GM12878 (cell line): ENCODE results near the gene GABRR3.

ENCODE experiments used
- POLR2A ChIP-seq: IDR thresholded peaks from 2 replicates; pipeline ENCODE4 v1.6.1; 2011; ENCODE audit warnings: low read depth, mild to moderate bottlenecking, low read length
- POLR2AphosphoS2 ChIP-seq: IDR thresholded peaks from 2 replicates; pipeline ENCODE4 v1.6.1; 2011; ENCODE audit warnings: low read depth, mild to moderate bottlenecking, low read length, improper control_type of control experiment, moderate library complexity
- TAF1 ChIP-seq: IDR thresholded peaks from 2 replicates; pipeline ENCODE4 v1.6.1; 2011; ENCODE audit warnings: mild to moderate bottlenecking, low read depth, low read length, borderline replicate concordance
- TF ChIP-seq, protein P1 (sequence below), 3 experiments: IDR thresholded peaks in 2 of 3; conservative IDR thresholded peaks in 1 of 3; 2 replicates each; pipeline ENCODE4 v1.5.1; 2011; ENCODE audit warnings: low read depth in 3 of 3, low read length in 3 of 3, mild to moderate bottlenecking in 3 of 3, control low read depth in 2 of 3, moderate library complexity in 2 of 3, inconsistent platforms in 1 of 3, mixed read lengths in 1 of 3; ENCODE audit not compliant: control insufficient read depth in 2 of 3, insufficient read depth in 1 of 3; ENCODE audit errors: extremely low read depth in 1 of 3
- TF ChIP-seq, protein P2 (sequence below): IDR thresholded peaks from 2 replicates; pipeline ENCODE4 v1.6.1; 2012; ENCODE audit warnings: low read depth, low read length, improper control_type of control experiment

DNA sequence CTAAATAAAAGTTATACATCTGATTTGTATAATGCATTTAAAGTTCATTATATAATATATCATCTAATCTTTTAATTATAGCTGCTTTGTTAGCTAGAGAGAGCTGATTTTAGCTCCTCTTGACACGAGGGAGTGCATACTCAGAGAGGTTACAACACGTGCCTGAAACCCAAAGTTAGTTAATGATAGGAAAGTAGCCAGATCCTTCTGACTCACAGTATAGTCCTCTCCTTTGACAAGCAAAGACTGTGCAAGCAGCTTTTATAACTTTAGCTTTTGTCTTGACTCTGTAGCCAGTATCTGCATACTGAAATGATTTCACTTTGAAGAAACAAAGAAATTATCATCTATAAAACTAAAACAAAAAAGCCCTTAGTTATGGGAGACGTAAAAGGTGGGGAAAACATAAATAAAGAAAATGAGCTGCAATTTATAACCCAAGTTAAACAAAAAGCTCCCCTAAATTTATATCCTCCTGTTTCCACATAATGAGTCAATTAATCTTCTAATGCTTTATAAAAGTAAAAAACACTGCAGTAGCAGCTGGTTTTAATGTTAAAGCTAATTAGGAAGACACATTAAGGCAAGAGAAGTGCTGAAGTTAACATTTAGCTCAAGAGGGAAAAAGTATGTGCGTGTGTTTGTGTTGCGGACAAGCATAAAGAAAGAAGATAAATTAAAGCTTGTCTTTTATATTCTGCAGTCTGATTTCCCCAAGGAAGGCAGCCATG is 13.1 kb downstream of the GABRR3 start:
- TF ChIP-seq, protein P1, sequence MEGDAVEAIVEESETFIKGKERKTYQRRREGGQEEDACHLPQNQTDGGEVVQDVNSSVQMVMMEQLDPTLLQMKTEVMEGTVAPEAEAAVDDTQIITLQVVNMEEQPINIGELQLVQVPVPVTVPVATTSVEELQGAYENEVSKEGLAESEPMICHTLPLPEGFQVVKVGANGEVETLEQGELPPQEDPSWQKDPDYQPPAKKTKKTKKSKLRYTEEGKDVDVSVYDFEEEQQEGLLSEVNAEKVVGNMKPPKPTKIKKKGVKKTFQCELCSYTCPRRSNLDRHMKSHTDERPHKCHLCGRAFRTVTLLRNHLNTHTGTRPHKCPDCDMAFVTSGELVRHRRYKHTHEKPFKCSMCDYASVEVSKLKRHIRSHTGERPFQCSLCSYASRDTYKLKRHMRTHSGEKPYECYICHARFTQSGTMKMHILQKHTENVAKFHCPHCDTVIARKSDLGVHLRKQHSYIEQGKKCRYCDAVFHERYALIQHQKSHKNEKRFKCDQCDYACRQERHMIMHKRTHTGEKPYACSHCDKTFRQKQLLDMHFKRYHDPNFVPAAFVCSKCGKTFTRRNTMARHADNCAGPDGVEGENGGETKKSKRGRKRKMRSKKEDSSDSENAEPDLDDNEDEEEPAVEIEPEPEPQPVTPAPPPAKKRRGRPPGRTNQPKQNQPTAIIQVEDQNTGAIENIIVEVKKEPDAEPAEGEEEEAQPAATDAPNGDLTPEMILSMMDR (IDR thresholded peaks at IDR 0.05 in 2 of 3, conservative IDR thresholded peaks at IDR 0.05 in 1 of 3; ENCODE audit: control insufficient read depth in 2 of 3, extremely low read depth in 1 of 3, insufficient read depth in 1 of 3, low read depth in 3 of 3, low read length in 3 of 3): no peak
- no peak for TF ChIP-seq POLR2AphosphoS2
- TF ChIP-seq TAF1: no peak
- TF ChIP-seq POLR2A: no peak
- TF ChIP-seq, protein P2, sequence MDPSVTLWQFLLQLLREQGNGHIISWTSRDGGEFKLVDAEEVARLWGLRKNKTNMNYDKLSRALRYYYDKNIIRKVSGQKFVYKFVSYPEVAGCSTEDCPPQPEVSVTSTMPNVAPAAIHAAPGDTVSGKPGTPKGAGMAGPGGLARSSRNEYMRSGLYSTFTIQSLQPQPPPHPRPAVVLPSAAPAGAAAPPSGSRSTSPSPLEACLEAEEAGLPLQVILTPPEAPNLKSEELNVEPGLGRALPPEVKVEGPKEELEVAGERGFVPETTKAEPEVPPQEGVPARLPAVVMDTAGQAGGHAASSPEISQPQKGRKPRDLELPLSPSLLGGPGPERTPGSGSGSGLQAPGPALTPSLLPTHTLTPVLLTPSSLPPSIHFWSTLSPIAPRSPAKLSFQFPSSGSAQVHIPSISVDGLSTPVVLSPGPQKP: no peak
